Smooth muscle cell (in vitro differentiated cells): Measurements from ENCODE around the gene EPHB6. TPM values are rescaled to one million over a fixed set of nuclear protein-coding genes. Genes with fewer than 3 reads are reported as not detected.

ENCODE experiments used
- DNase-seq: peaks from one replicate; lab custom pipeline; 2025; ENCODE audit not compliant: unreplicated experiment; lab: John Stamatoyannopoulos, UW
- H2AFZ ChIP-seq: fragments of 200-600 bp; sonication (generic); 2 replicates; pipeline ENCODE4 v1.6.0; 2016; ENCODE audit warnings: antibody characterized with exemption, low read depth, mild to moderate bottlenecking
- H3F3A ChIP-seq: fragments of 200-600 bp; sonication (generic); 2 replicates; pipeline ENCODE4 v1.6.0; 2017; ENCODE audit warnings: antibody characterized with exemption, low read depth
- H3K27ac ChIP-seq: fragments of 200-600 bp; sonication (generic); 2 replicates; pipeline ENCODE4 v1.5.1; 2016; ENCODE audit warnings: low read depth, mild to moderate bottlenecking
- H3K27me3 ChIP-seq: fragments of 200-600 bp; sonication (generic); 2 replicates; pipeline ENCODE4 v1.6.1; 2016; ENCODE audit warnings: low read depth, mild to moderate bottlenecking
- H3K36me3 ChIP-seq: fragments of 200-600 bp; sonication (generic); 2 replicates; pipeline ENCODE4 v1.5.1; 2016; ENCODE audit warnings: low read depth
- H3K4me1 ChIP-seq: fragments of 200-600 bp; sonication (generic); 2 replicates; pipeline ENCODE4 v1.5.1; 2016; ENCODE audit warnings: low read depth
- H3K4me2 ChIP-seq: fragments of 200-600 bp; sonication (generic); 2 replicates; pipeline ENCODE4 v1.6.0; 2016; ENCODE audit warnings: mild to moderate bottlenecking
- H3K4me3 ChIP-seq: fragments of 200-600 bp; sonication (generic); 2 replicates; pipeline ENCODE4 v1.5.1; 2016; ENCODE audit warnings: mild to moderate bottlenecking
- H3K79me2 ChIP-seq: fragments of 200-600 bp; sonication (generic); 2 replicates; pipeline ENCODE4 v1.6.0; 2016; ENCODE audit warnings: low read depth, mild to moderate bottlenecking
- H3K9ac ChIP-seq: fragments of 200-600 bp; sonication (generic); 2 replicates; pipeline ENCODE4 v1.6.0; 2016; ENCODE audit warnings: low read depth
- H3K9me3 ChIP-seq: fragments of 200-600 bp; sonication (generic); replicated peaks from 2 replicates; pipeline ENCODE4 v1.5.1; 2016; ENCODE audit warnings: low read depth
- H4K20me1 ChIP-seq: fragments of 200-600 bp; sonication (generic); 2 replicates; pipeline ENCODE4 v1.6.0; 2016; ENCODE audit warnings: low read depth
- WGBS: methylation state at CpG from one replicate; pipeline ENCODE4 v1.1.7; 2016; ENCODE audit warnings: low lambda C conversion rate; 5-methylcytosine and 5-hydroxymethylcytosine counted together
- polyA plus RNA-seq: library from polyadenylated mRNA; unstranded; fragments of >200 nt; fragmentation: Nextera tagmentation; extraction: Ambion mirVana; gene quantifications from 2 replicates; pipeline ENCODE4 v1.2.1, GENCODE V29; 2016
- total RNA-seq: library from RNA; depleted of rRNA; stranded (reverse); fragments of >200 nt; gene quantifications from 2 replicates; pipeline ENCODE4 v1.2.3, GENCODE V29; 2014
- TF ChIP-seq, protein P1 (sequence below): fragments of 200-600 bp; sonication (generic); IDR thresholded peaks from 2 replicates; pipeline ENCODE4 v1.5.1; 2017; ENCODE audit warnings: borderline replicate concordance, mild to moderate bottlenecking, antibody characterized with exemption; ENCODE audit not compliant: insufficient read depth, poor library complexity, severe bottlenecking

EPHB6 gene
- total and polyA plus RNA-seq, 2 experiments from 2014 or later = 4.8 to 12.6 TPM

DNA sequence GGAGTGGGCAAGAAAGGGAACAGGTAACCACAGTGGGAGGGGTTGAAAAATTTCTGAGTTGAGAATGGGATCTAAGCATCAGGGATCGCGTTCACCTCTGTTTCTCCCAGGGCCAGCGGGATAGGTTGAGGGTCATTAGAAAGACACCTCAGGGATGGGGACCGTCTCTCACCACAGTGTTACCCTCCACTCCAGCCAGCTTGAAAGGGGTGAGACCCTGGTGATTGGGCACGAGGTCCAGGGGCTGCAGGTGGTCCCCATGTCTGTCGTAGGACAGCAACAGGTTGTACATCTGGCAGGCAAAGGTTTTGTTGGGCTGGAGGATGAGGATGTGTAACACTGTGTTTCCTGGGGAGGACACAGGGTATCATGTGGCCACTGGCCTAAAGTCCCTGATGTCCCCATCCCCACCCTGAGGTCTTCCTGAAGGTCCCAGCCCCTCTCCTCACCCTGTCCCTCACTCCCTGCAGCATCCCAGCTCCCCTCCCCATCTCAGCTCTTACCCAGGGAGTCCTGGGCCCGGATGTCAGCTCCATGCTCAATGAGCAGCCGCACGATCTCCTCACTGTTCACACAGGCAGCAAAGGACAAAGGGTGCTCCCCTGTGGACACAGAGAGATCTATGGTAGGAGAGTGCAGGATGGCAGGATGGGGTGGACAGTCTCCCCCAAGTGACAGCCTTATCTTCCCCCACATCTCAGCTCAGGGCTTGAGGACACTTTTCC lies 21.5 kb downstream of the EPHB6 start:
- 95% methylated on average over 9 of the region's 9 CpGs for WGBS
- no peaks in the 10 kb centered on the region for H3K36me3 ChIP-seq
- no peaks in the 10 kb centered on the region for H3K79me2 ChIP-seq
- H3K27me3 ChIP-seq = peaks cover 18% of the 10 kb centered on the region
- H3K4me1 ChIP-seq = no peaks in the 10 kb centered on the region
- no peak overlapping the region for H2AFZ ChIP-seq
- H3K4me3 ChIP-seq = no peak overlapping the region
- no peaks in the 10 kb centered on the region for H4K20me1 ChIP-seq
- no peak overlapping the region for H3K4me2 ChIP-seq
- DNase-seq = no peak
- H3K9ac ChIP-seq = no peak overlapping the region
- TF ChIP-seq, protein P1, sequence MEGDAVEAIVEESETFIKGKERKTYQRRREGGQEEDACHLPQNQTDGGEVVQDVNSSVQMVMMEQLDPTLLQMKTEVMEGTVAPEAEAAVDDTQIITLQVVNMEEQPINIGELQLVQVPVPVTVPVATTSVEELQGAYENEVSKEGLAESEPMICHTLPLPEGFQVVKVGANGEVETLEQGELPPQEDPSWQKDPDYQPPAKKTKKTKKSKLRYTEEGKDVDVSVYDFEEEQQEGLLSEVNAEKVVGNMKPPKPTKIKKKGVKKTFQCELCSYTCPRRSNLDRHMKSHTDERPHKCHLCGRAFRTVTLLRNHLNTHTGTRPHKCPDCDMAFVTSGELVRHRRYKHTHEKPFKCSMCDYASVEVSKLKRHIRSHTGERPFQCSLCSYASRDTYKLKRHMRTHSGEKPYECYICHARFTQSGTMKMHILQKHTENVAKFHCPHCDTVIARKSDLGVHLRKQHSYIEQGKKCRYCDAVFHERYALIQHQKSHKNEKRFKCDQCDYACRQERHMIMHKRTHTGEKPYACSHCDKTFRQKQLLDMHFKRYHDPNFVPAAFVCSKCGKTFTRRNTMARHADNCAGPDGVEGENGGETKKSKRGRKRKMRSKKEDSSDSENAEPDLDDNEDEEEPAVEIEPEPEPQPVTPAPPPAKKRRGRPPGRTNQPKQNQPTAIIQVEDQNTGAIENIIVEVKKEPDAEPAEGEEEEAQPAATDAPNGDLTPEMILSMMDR = no peak
- H3K27ac ChIP-seq = no peak overlapping the region
- no peaks in the 10 kb centered on the region for H3F3A ChIP-seq
- no peaks in the 10 kb centered on the region for H3K9me3 ChIP-seq

DNA sequence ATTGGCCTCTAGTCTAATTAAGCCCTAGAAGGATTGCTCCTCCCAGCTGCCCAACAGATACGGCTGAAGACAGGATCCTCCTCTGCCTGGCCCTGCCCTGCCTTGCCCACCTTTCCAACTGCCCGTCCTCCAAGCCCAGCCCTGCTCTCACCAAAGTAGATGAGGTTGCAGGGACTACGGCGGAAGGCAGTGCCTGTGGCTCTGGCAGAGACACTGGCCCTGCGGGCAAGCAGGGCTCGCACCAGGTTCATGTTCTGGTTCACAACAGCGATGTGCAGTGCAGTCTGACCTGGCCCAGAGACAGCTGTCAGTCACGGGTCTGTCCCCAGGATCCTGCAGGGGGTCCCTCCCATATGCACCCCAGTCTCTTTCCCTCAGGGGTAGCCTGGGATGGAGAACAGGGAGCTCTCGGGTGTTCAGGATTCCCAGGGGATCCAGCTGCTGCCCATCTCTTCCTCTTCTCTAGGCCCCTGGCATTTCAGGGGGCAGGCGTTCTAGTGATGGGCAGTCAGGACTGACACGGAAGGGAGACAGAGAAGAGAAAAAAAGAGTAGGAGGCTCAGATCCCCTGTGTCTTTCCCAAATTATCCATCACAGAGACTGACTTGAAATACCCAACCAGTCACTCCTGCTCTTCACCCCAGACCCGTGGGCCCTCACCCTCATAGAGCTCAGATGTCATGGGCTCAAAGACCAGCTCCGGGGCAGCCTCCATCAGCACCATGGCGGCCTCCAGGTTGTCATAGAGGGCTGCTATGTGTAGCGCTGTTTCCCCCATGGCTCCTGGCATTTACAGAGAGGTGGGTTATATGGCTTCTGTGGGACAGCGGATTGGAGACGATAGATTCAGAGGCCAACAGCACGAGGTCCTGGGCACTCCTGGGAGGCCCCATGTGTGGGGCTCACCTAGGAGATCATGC lies 22.4 kb downstream of the EPHB6 start:
- no peak overlapping the region for H3K9ac ChIP-seq
- no peaks in the 10 kb centered on the region for H3K79me2 ChIP-seq
- TF ChIP-seq, protein P1 = no peak
- no peak overlapping the region for H3K27ac ChIP-seq
- H3K36me3 ChIP-seq = no peaks in the 10 kb centered on the region
- no peak overlapping the region for H2AFZ ChIP-seq
- H3K4me2 ChIP-seq = no peak overlapping the region
- H3F3A ChIP-seq = no peaks in the 10 kb centered on the region
- H4K20me1 ChIP-seq = no peaks in the 10 kb centered on the region
- no peaks in the 10 kb centered on the region for H3K9me3 ChIP-seq
- H3K4me3 ChIP-seq = no peak overlapping the region
- H3K27me3 ChIP-seq = peaks cover 18% of the 10 kb centered on the region
- WGBS = 90% methylated on average over 18 of the region's 18 CpGs
- no peak for DNase-seq
- no peaks in the 10 kb centered on the region for H3K4me1 ChIP-seq

GRCh38 chr7:142878315-142878714 lies 23.4 kb downstream of the EPHB6 start:
- no peaks in the 10 kb centered on the region for H3K79me2 ChIP-seq
- no peak overlapping the region for H2AFZ ChIP-seq
- no peaks in the 10 kb centered on the region for H3K4me1 ChIP-seq
- no peaks in the 10 kb centered on the region for H3F3A ChIP-seq
- peaks cover 18% of the 10 kb centered on the region for H3K27me3 ChIP-seq
- H3K36me3 ChIP-seq = no peaks in the 10 kb centered on the region
- no peaks in the 10 kb centered on the region for H4K20me1 ChIP-seq
- 75% methylated on average over 3 of the region's 3 CpGs for WGBS
- H3K9me3 ChIP-seq = no peaks in the 10 kb centered on the region
- no peak overlapping the region for H3K4me3 ChIP-seq
- H3K9ac ChIP-seq = no peak overlapping the region
- no peak for DNase-seq
- TF ChIP-seq, protein P1 = no peak
- H3K27ac ChIP-seq = no peak overlapping the region
- no peak overlapping the region for H3K4me2 ChIP-seq
